Endothelial cell of umbilical vein (primary cell): ENCODE data around the gene VAC14. TPM values are rescaled to one million over a fixed set of nuclear protein-coding genes. Genes with fewer than 3 reads are reported as not detected.

ENCODE experiments used
- BruUV-seq: library from RNA; stranded (reverse); fragments of 400-500 nt; replicated peaks from 2 replicates; lab custom pipeline; 2021; lab: Mats Ljungman, UMichigan
- CTCF ChIA-PET: fragments of 300-600, 350-600 bp; sonication (Branson Sonifier 250); formaldehyde crosslinking; loops from one replicate; lab custom pipeline; 2021; ENCODE audit warnings: antibody characterized with exemption, inconsistent platforms; lab: Charles Lee
- POLR2A ChIA-PET: fragments of 300-600, 350-600 bp; sonication (Branson Sonifier 250); formaldehyde crosslinking; loops from one replicate; lab custom pipeline; 2021; ENCODE audit warnings: antibody characterized with exemption, inconsistent platforms; lab: Charles Lee
- DNase-seq: peaks from one replicate; pipeline ENCODE4 v3.0.0-alpha.2; 2011; ENCODE audit warnings: low read depth, low spot score
- FAIRE-seq: peaks from 2 replicates; lab custom pipeline; 2011; peaks lifted over from hg19 to GRCh38; lab: Jason Lieb, UNC
- H2AFZ ChIP-seq: 2 replicates; pipeline ENCODE4 v1.6.0; 2012; ENCODE audit warnings: low read depth, low read length, control low read depth, inconsistent platforms
- H3K27ac ChIP-seq: 2 replicates; pipeline ENCODE4 v1.5.1; 2011; ENCODE audit warnings: low read depth, mild to moderate bottlenecking, control low read depth, low read length, moderate library complexity; ENCODE audit not compliant: insufficient read depth
- H3K27me3 ChIP-seq, 2 experiments: 2 replicates each; pipeline versions ENCODE4 v1.6.0 to v1.6.1; 2011; ENCODE audit warnings: low read length in 2 of 2, mixed read lengths in 1 of 2; ENCODE audit not compliant: control insufficient read depth in 2 of 2, insufficient read depth in 2 of 2
- H3K36me3 ChIP-seq, 2 experiments: 2 replicates in 1 of 2; 3 replicates in 1 of 2; pipeline ENCODE4 v1.5.1; 2011; ENCODE audit warnings: low read length in 2 of 2, mild to moderate bottlenecking in 1 of 2, moderate library complexity in 1 of 2; ENCODE audit not compliant: control insufficient read depth in 2 of 2, insufficient read depth in 2 of 2; ENCODE audit errors: extremely low read depth in 1 of 2
- H3K4me1 ChIP-seq: 3 replicates; pipeline ENCODE4 v1.5.1; 2011; ENCODE audit warnings: mild to moderate bottlenecking, low read length; ENCODE audit not compliant: control insufficient read depth, insufficient read depth; ENCODE audit errors: extremely low read depth
- H3K4me2 ChIP-seq: 2 replicates; pipeline ENCODE4 v1.6.1; 2011; ENCODE audit warnings: low read length, control low read depth, mixed read lengths; ENCODE audit not compliant: insufficient read depth
- H3K4me3 ChIP-seq, 3 experiments: fragments of 200-600 bp in 1 of 3; sonication (generic), shearing (Covaris generic) in 1 of 3; replicated peaks in 1 of 3; 2 replicates each; pipeline ENCODE4 v1.5.1; 2011 to 2016; ENCODE audit warnings: control low read depth in 3 of 3, low read length in 3 of 3, mild to moderate bottlenecking in 2 of 3, inconsistent platforms in 1 of 3, low read depth in 1 of 3, moderate library complexity in 1 of 3; ENCODE audit not compliant: insufficient read depth in 1 of 3
- H3K79me2 ChIP-seq: 2 replicates; pipeline ENCODE4 v1.6.0; 2012; ENCODE audit warnings: low read length, inconsistent platforms; ENCODE audit not compliant: control insufficient read depth, insufficient read depth
- H3K9ac ChIP-seq: replicated peaks from 2 replicates; pipeline ENCODE3; 2011; ENCODE audit warnings: low read length, control low read depth; ENCODE audit not compliant: insufficient read depth; ENCODE audit errors: extremely low read depth
- H3K9me1 ChIP-seq: replicated peaks from 3 replicates; pipeline ENCODE4 v1.6.0; 2011; ENCODE audit warnings: mild to moderate bottlenecking, low read length; ENCODE audit not compliant: control insufficient read depth, insufficient read depth; ENCODE audit errors: extremely low read depth
- H3K9me3 ChIP-seq: replicated peaks from 2 replicates; pipeline ENCODE4 v1.5.1; 2012; ENCODE audit warnings: low read length, inconsistent platforms; ENCODE audit not compliant: control insufficient read depth, insufficient read depth
- H4K20me1 ChIP-seq: replicated peaks from 2 replicates; pipeline ENCODE3; 2011; ENCODE audit warnings: mild to moderate bottlenecking, low read length; ENCODE audit not compliant: control insufficient read depth, insufficient read depth; ENCODE audit errors: extremely low read depth
- EZH2 ChIP-seq: IDR thresholded peaks from 2 replicates; pipeline ENCODE4 v1.6.1; 2012; ENCODE audit warnings: borderline replicate concordance, low read depth, mild to moderate bottlenecking, moderate library complexity, low read length, inconsistent platforms; ENCODE audit not compliant: severe bottlenecking
- MYC ChIP-seq: IDR thresholded peaks from one replicate; pipeline ENCODE4 v1.6.1; 2011; ENCODE audit warnings: mild to moderate bottlenecking, low read depth, low read length
- POLR2AphosphoS5 ChIP-seq: IDR thresholded peaks from 2 replicates; pipeline ENCODE4 v1.6.1; 2012; ENCODE audit warnings: low read depth, mild to moderate bottlenecking, control low read depth, low read length, moderate library complexity; ENCODE audit not compliant: insufficient read depth
- dilution Hi-C: fragments of 300-500 bp; cut with MboI; formaldehyde crosslinking; loops from one replicate; pipeline ENCODE4 v1.15.0; 2019; ENCODE audit warnings: low sequenced_read_pairs; ENCODE audit not compliant: extremely low pct_ligation_motif_present
- intact Hi-C: fragments of 100-400 bp; cut with micrococcal nuclease; formaldehyde crosslinking; loops from one replicate; pipeline ENCODE4 v1.10.0; 2022
- polyA plus RNA-seq, 4 experiments: library from polyadenylated mRNA; depleted of rRNA in 3 of 4; stranded (reverse) in 3 of 4; unstranded in 1 of 4; fragments of >200 nt; gene quantifications; 2 replicates each; pipeline versions ENCODE4 v1.2.1 to v1.2.3, GENCODE V29; 2011 to 2012; ENCODE audit warnings: missing spikeins in 1 of 4
- total RNA-seq: library from RNA; stranded (reverse); gene quantifications from 2 replicates; pipeline ENCODE4 v1.2.3, GENCODE V29; 2021

Gene VAC14
- total and polyA plus RNA-seq, 2 donors (not counting 3 experiments of a cell fraction or from before 2014, with no cell fraction given), result 37.6 to 57.9 TPM

GRCh38 chr16:70699696-70700095, 101.3 kb downstream of the VAC14 start:
- BruUV-seq, result no TSS peak
- ChIA-PET CTCF (no interaction called here), POLR2A (no interaction called here)
- no peaks in the 10 kb centered on the region for H4K20me1 ChIP-seq
- dilution Hi-C loops (no loop called here), intact Hi-C loops (no loop called here)
- no peaks in the 10 kb centered on the region for H3K79me2 ChIP-seq
- no peaks in the 10 kb centered on the region for H3K9me1 ChIP-seq
- no peak overlapping the region for H3K9ac ChIP-seq
- H3K4me3 ChIP-seq, result no peak overlapping the region
- no peak overlapping the region for H3K27ac ChIP-seq
- DNase-seq (no peak), FAIRE-seq (no peak)
- no peak overlapping the region for H2AFZ ChIP-seq
- no peaks in the 10 kb centered on the region for H3K27me3 ChIP-seq
- peaks cover 25% of the 10 kb centered on the region for H3K4me1 ChIP-seq
- H3K9me3 ChIP-seq, result no peaks in the 10 kb centered on the region
- H3K4me2 ChIP-seq, result no peak overlapping the region
- TF ChIP-seq MYC, result no peak
- H3K36me3 ChIP-seq, result no peaks in the 10 kb centered on the region

- BruUV-seq, result no TSS peak
- no peak for TF ChIP-seq EZH2
- TF ChIP-seq POLR2AphosphoS5, result no peak
- Histone ChIP-seq H4K20me1 (no peaks in the 10 kb centered on the region), H3K27ac (no peak overlapping the region), H3K4me2 (no peak overlapping the region), H3K9ac (no peak overlapping the region), H3K9me1 (no peaks in the 10 kb centered on the region), H3K36me3 (no peaks in the 10 kb centered on the region), H3K4me1 (peaks cover 32% of the 10 kb centered on the region), H3K79me2 (no peaks in the 10 kb centered on the region), H3K9me3 (no peaks in the 10 kb centered on the region), H3K27me3 (no peaks in the 10 kb centered on the region), H2AFZ (no peak overlapping the region), H3K4me3 (no peak overlapping the region)
- POLR2A ChIA-PET, result no interaction called here
- CTCF ChIA-PET, result no interaction called here
- intact Hi-C loops (no loop called here), dilution Hi-C loops (no loop called here)
- DNase-seq, result no peak
- no peak for FAIRE-seq
These were observed 102.1 kb downstream of the VAC14 start for GRCh38 chr16:70698901-70699300.
